Measurements from ENCODE around the gene TMEM231. TPM values are rescaled to one million over a fixed set of nuclear protein-coding genes. Genes with fewer than 3 reads are reported as not detected.

Gene TMEM231
- total RNA-seq, 1 donor from 2014 or later: 14.1 TPM

Other genes with a start within 250 kb of the TMEM231 start
- 60.1 TPM for gene CFDP1, start 122.7 kb downstream of the TMEM231 start, total RNA-seq (ENCODE audit: unreplicated experiment)
- gene TMEM170A, start 91.6 kb downstream of the TMEM231 start, total RNA-seq (ENCODE audit: unreplicated experiment): 30.6 TPM
- 4.0 TPM for gene CHST6, start 60.8 kb downstream of the TMEM231 start, total RNA-seq (ENCODE audit: unreplicated experiment)
- 0.64 TPM for gene CHST5, start 20.1 kb downstream of the TMEM231 start, total RNA-seq (ENCODE audit: unreplicated experiment)
- gene GABARAPL2, start 10.1 kb upstream of the TMEM231 start, total RNA-seq (ENCODE audit: unreplicated experiment): 208 TPM
- gene ADAT1, start 67.0 kb upstream of the TMEM231 start, total RNA-seq (ENCODE audit: unreplicated experiment): 80.1 TPM
- gene KARS1, start 91.4 kb upstream of the TMEM231 start, total RNA-seq (ENCODE audit: unreplicated experiment): 97.4 TPM
- gene TERF2IP, start 91.5 kb upstream of the TMEM231 start, total RNA-seq (ENCODE audit: unreplicated experiment): 137 TPM
- not detected for gene CPHXL2, start 120.8 kb upstream of the TMEM231 start, total RNA-seq (ENCODE audit: unreplicated experiment)
- not detected for gene DUXB, start 145.2 kb upstream of the TMEM231 start, total RNA-seq (ENCODE audit: unreplicated experiment)
- gene CPHXL, start 170.2 kb upstream of the TMEM231 start, total RNA-seq (ENCODE audit: unreplicated experiment): not detected